Trophoblast cell (in vitro differentiated cells and primary cell): Measurements from ENCODE around the gene GASK1A.

ENCODE experiments used
- DNase-seq, 2 donors: peaks; one replicate each; pipeline ENCODE4 v3.0.0-alpha.2; 2016
- H2AFZ ChIP-seq: 2 replicates; pipeline ENCODE4 v1.6.1; 2013; ENCODE audit warnings: low read length, moderate library complexity, mild to moderate bottlenecking; ENCODE audit not compliant: insufficient read depth, poor library complexity
- H2AK5ac ChIP-seq: 2 replicates; pipeline ENCODE4 v1.6.1; 2013; ENCODE audit warnings: mild to moderate bottlenecking, low read length
- H2BK120ac ChIP-seq: 2 replicates; pipeline ENCODE4 v1.6.1; 2013; ENCODE audit warnings: low read length, mild to moderate bottlenecking, moderate library complexity; ENCODE audit not compliant: insufficient read depth, poor library complexity
- H2BK12ac ChIP-seq: 2 replicates; pipeline ENCODE4 v1.6.1; 2013; ENCODE audit warnings: mild to moderate bottlenecking, low read length, moderate library complexity
- H2BK5ac ChIP-seq: 2 replicates; pipeline ENCODE4 v1.6.1; 2013; ENCODE audit warnings: low read length, low read depth, moderate library complexity, mild to moderate bottlenecking; ENCODE audit not compliant: poor library complexity
- H3K14ac ChIP-seq: 2 replicates; pipeline ENCODE4 v1.6.1; 2013; ENCODE audit warnings: mild to moderate bottlenecking, low read length
- H3K18ac ChIP-seq: 2 replicates; pipeline ENCODE4 v1.6.1; 2013; ENCODE audit warnings: mild to moderate bottlenecking, low read length
- H3K23ac ChIP-seq: 2 replicates; pipeline ENCODE4 v1.6.1; 2013; ENCODE audit warnings: low read length
- H3K27ac ChIP-seq: 2 replicates; pipeline ENCODE4 v1.5.1; 2013; ENCODE audit warnings: low read depth, mild to moderate bottlenecking, inconsistent platforms, low read length, moderate library complexity
- H3K27me3 ChIP-seq: 2 replicates; pipeline ENCODE4 v1.6.1; 2013; ENCODE audit warnings: inconsistent platforms, mild to moderate bottlenecking, low read length, moderate library complexity; ENCODE audit not compliant: insufficient read depth
- H3K36me3 ChIP-seq, 2 experiments: 1 replicate in 1 of 2; 2 replicates in 1 of 2; pipeline ENCODE4 v1.6.1; 2013; ENCODE audit warnings: low read length in 2 of 2, mild to moderate bottlenecking in 2 of 2, moderate library complexity in 1 of 2; ENCODE audit not compliant: insufficient read depth in 2 of 2, control insufficient read depth in 1 of 2
- H3K4ac ChIP-seq: 2 replicates; pipeline ENCODE4 v1.6.1; 2013; ENCODE audit warnings: low read depth, mild to moderate bottlenecking, low read length, moderate library complexity
- H3K4me1 ChIP-seq, 2 experiments: 1 replicate in 1 of 2; 2 replicates in 1 of 2; pipeline ENCODE4 v1.6.1; 2013; ENCODE audit warnings: low read length in 2 of 2, mild to moderate bottlenecking in 2 of 2, moderate library complexity in 1 of 2; ENCODE audit not compliant: insufficient read depth in 2 of 2, control insufficient read depth in 1 of 2
- H3K4me2 ChIP-seq: 2 replicates; pipeline ENCODE4 v1.6.1; 2013; ENCODE audit warnings: inconsistent platforms, mild to moderate bottlenecking, low read length, moderate library complexity
- H3K4me3 ChIP-seq: 2 replicates; pipeline ENCODE4 v1.5.1; 2013; ENCODE audit warnings: mild to moderate bottlenecking, low read depth, low read length, inconsistent platforms
- H3K79me1 ChIP-seq: one replicate; pipeline ENCODE4 v1.6.1; 2013; ENCODE audit warnings: low read length
- H3K79me2 ChIP-seq: 2 replicates; pipeline ENCODE4 v1.6.1; 2013; ENCODE audit warnings: low read length, mild to moderate bottlenecking; ENCODE audit not compliant: control insufficient read depth, insufficient read depth, poor library complexity
- H3K9ac ChIP-seq: 2 replicates; pipeline ENCODE4 v1.6.1; 2013; ENCODE audit warnings: mild to moderate bottlenecking, low read length
- H3K9me3 ChIP-seq: 2 replicates; pipeline ENCODE4 v1.6.1; 2013; ENCODE audit warnings: low read depth, mild to moderate bottlenecking, control low read depth, inconsistent platforms, low read length; ENCODE audit not compliant: insufficient read depth
- H4K12ac ChIP-seq: 2 replicates; pipeline ENCODE4 v1.6.1; 2013; ENCODE audit warnings: low read depth, mild to moderate bottlenecking, low read length, moderate library complexity
- H4K8ac ChIP-seq: 2 replicates; pipeline ENCODE4 v1.6.1; 2013; ENCODE audit warnings: low read depth, mild to moderate bottlenecking, low read length, moderate library complexity
- H4K91ac ChIP-seq: one replicate; pipeline ENCODE4 v1.6.1; 2013; ENCODE audit warnings: low read depth, mild to moderate bottlenecking, low read length, moderate library complexity
- WGBS: extraction: QIAGEN DNeasy Blood & Tissue Kit; methylation state at CpG from one replicate; pipeline ENCODE4 v1.1.7; 2013; ENCODE audit warnings: missing lambda C conversion rate; ENCODE audit not compliant: insufficient read length, insufficient coverage; ENCODE audit errors: extremely low coverage; 5-methylcytosine and 5-hydroxymethylcytosine counted together

Gene GASK1A

GRCh38 chr3:43080726-43081568 is 101.8 kb downstream of the GASK1A start:
- Histone ChIP-seq H3K79me1 (no peaks in the 10 kb centered on the region), H3K4ac (no peak overlapping the region), H3K4me3 (peak overlapping the region; percentile 23), H2BK5ac (no peak overlapping the region), H3K79me2 (no peaks in the 10 kb centered on the region), H3K18ac (no peak overlapping the region), H4K91ac (no peak overlapping the region), H3K4me1 (no peaks in the 10 kb centered on the region), H3K27me3 (no peaks in the 10 kb centered on the region), H4K8ac (no peak overlapping the region), H3K9ac (no peak overlapping the region), H2AFZ (no peak overlapping the region), H3K4me2 (no peak overlapping the region), H4K12ac (no peak overlapping the region), H3K27ac (no peak overlapping the region), H2BK12ac (no peak overlapping the region), H2BK120ac (no peak overlapping the region), H3K23ac (no peak overlapping the region), H2AK5ac (no peak overlapping the region), H3K9me3 (peaks cover 15% of the 10 kb centered on the region), H3K14ac (no peak overlapping the region), H3K36me3 (peaks cover 15 to 18% of the 10 kb centered on the region in 2 experiments)
- DNase-seq: no peak
- no CpG with 5 or more reads among the region's 40 CpGs for WGBS

- Histone ChIP-seq H3K4me2 (no peak overlapping the region), H4K91ac (no peak overlapping the region), H3K79me1 (no peaks in the 10 kb centered on the region), H3K23ac (no peak overlapping the region), H2AFZ (no peak overlapping the region), H2BK5ac (no peak overlapping the region), H4K12ac (no peak overlapping the region), H3K14ac (no peak overlapping the region), H3K4ac (no peak overlapping the region), H3K9ac (no peak overlapping the region), H3K4me3 (no peak overlapping the region), H3K18ac (no peak overlapping the region), H3K79me2 (no peaks in the 10 kb centered on the region), H2AK5ac (no peak overlapping the region), H3K27ac (no peak overlapping the region), H4K8ac (no peak overlapping the region), H3K27me3 (no peaks in the 10 kb centered on the region), H3K4me1 (peaks cover 5% of the 10 kb centered on the region in 2 experiments), H2BK12ac (no peak overlapping the region), H3K9me3 (peaks cover 15% of the 10 kb centered on the region), H3K36me3 (peaks cover 15 to 18% of the 10 kb centered on the region in 2 experiments), H2BK120ac (no peak overlapping the region)
- WGBS: no CpG with 5 or more reads among the region's 5 CpGs
- DNase-seq: no peak
Measured at GRCh38 chr3:43081796-43082195, 102.7 kb downstream of the GASK1A start.

- Histone ChIP-seq H3K4me1 (peaks cover 5% of the 10 kb centered on the region in 2 experiments), H4K91ac (no peak overlapping the region), H3K27ac (no peak overlapping the region), H3K14ac (no peak overlapping the region), H2BK12ac (no peak overlapping the region), H4K8ac (no peak overlapping the region), H3K27me3 (no peaks in the 10 kb centered on the region), H3K23ac (no peak overlapping the region), H3K4ac (no peak overlapping the region), H3K18ac (no peak overlapping the region), H3K4me2 (no peak overlapping the region), H3K9me3 (peaks cover 15% of the 10 kb centered on the region), H2AFZ (no peak overlapping the region), H3K79me2 (no peaks in the 10 kb centered on the region), H2BK120ac (no peak overlapping the region), H3K36me3 (peaks cover 15 to 18% of the 10 kb centered on the region in 2 experiments), H3K4me3 (no peak overlapping the region), H4K12ac (no peak overlapping the region), H2BK5ac (no peak overlapping the region), H2AK5ac (no peak overlapping the region), H3K9ac (no peak overlapping the region), H3K79me1 (no peaks in the 10 kb centered on the region)
- DNase-seq: no peak
- no CpG with 5 or more reads among the region's 2 CpGs for WGBS
Measured at GRCh38 chr3:43082457-43082856, 103.3 kb downstream of the GASK1A start.

GRCh38 chr3:43086460-43087165 is 107.5 kb downstream of the GASK1A start:
- Histone ChIP-seq H2AFZ (no peak overlapping the region), H4K91ac (no peak overlapping the region), H3K4me1 (peaks cover 5% of the 10 kb centered on the region in 2 experiments), H2BK120ac (no peak overlapping the region), H3K9me3 (peaks cover 2% of the 10 kb centered on the region), H3K79me2 (no peaks in the 10 kb centered on the region), H3K27me3 (no peaks in the 10 kb centered on the region), H3K4me3 (no peak overlapping the region), H3K36me3 (no peaks in the 10 kb centered on the region), H4K8ac (no peak overlapping the region), H3K27ac (no peak overlapping the region), H3K4ac (no peak overlapping the region), H2AK5ac (no peak overlapping the region), H3K23ac (no peak overlapping the region), H2BK5ac (no peak overlapping the region), H3K9ac (no peak overlapping the region), H3K4me2 (no peak overlapping the region), H2BK12ac (no peak overlapping the region), H3K18ac (no peak overlapping the region), H3K14ac (no peak overlapping the region), H3K79me1 (no peaks in the 10 kb centered on the region), H4K12ac (peak overlapping the region; percentile 39)
- no CpG with 5 or more reads among the region's 6 CpGs for WGBS
- no peak for DNase-seq
